Amniotic epithelial cell (primary cell): ENCODE measurements around the gene STC2.

Experiments used
- DNase-seq: peaks from one replicate; pipeline ENCODE4 v3.0.0-alpha.2; 2010; ENCODE audit warnings: low read depth

The STC2 gene

GRCh38 chr5:173314166-173314952 lies 13.9 kb downstream of the STC2 start:
- no peak for DNase-seq

DNA sequence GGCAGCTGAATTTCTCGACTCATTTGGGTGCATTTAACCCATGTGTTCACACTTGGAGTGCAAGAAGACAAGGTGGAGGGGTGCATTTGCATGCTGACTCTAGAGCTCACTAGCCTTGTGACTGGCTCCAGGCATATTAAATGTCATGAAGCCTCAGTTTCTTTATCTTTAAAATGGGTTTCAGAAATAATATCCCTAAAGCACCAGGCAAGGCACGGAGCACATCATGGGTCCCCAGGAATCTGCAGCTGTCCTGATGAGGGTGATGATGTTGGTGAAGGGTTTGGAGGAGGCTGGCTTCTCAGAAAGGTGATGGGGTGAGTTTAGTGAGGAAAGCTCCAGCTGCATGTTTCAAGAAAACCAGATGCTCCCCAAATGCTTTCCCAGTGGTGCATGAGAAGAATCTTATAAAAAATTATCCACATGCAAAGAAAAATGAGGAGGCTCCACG lies 14.8 kb downstream of the STC2 start:
- DNase-seq = no peak

DNA sequence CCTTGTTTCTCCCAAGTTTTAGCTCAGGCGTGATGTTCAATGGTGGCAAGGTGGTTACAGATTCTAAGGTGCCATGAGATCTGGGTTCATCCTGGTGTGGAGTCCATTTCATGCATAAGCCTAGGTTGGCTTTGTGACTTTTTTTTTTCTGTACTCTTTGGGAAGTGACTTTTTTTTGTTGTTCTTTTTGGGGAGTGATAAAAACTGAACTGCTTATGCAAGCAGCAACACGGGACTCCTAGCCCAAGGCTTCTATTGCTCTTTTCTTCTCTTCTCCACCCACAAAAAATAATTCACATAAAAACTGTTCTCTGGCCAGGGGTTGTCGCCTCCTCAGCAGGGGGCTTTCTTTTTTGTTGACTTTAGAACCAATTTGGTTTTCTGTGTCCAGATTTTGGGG lies 15.4 kb downstream of the STC2 start:
- DNase-seq = no peak

- no peak for DNase-seq
These were observed 16.2 kb downstream of the STC2 start for GRCh38 chr5:173311818-173312585.

DNA sequence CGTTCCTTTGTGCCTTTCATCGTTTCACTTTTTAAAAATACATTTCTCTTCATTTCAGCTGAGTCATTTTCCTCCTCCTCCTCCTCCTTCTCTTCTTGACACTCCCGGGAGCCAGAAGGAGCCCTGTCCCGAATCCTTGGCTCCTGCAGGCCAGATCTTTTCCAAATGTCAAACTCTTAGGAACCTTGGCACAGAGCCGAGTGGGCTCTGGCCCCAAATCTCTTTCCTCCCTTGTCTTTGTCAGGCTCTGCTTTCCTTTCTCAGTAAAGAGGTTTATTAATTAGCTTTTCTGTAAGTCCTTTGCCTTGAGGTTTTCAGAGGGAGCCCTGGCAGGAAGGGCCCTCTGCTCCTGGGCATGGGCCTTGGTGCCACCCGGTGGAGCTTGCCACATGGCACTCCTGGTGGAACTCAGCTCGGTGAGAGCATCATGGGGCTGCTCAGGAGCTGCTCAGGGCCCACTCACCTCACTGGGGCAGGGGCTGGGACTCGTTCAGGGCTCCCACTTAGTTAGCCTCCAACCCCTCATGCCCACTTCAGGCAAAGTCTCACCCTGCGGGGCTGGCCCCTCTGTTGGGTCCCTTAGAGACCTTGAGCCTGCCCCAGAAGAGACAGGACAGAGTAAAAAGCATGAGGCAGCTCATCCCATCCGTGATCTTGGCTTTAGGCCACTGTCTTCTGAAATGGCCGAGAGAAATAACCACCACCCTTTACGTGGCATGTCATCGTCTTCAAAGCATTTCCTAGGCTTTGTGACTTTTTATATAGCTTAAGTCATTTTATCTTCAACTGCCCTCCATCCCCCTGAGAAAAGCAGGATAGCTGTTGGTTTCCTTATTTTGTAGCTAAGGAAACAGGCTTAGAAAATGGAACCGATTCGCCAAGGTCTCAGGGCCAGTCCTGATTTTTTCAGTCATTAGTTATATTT lies 17.1 kb downstream of the STC2 start:
- DNase-seq = no peak

DNA sequence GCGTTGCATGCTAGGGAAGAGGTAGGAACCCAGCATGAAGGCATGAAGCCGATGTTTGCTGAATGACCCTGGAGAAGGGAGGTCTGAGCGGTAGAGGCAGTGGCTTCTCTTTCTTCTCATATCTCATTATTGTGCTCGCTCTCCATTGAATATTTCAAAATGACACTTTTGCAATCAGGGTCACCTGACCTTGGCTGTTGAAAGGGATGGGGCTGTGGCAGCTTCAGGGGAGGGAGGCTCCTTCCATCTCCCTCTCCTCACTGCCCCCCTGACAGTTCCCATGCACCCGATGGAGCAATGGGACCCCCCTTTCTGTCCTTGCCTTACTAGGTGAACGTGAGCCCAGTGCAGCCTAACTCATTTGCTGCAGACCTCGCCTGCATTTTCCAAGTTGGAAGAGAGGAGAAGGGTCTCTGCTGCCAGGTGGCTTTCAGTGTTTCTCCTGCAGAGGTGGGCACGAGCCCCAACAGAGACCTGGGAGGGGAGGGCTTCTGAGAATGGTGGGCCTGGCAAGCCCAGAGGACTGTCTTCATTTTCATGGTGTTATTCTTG lies 17.9 kb downstream of the STC2 start:
- no peak for DNase-seq

GRCh38 chr5:173309731-173310130 lies 18.5 kb downstream of the STC2 start:
- DNase-seq = no peak

- no peak for DNase-seq
These were observed 20.0 kb downstream of the STC2 start for GRCh38 chr5:173308226-173308625.

GRCh38 chr5:173307695-173308094 lies 20.5 kb downstream of the STC2 start:
- no peak for DNase-seq

- DNase-seq = no peak
These were observed 21.5 kb downstream of the STC2 start for GRCh38 chr5:173306695-173307094.

GRCh38 chr5:173304591-173304988 lies 23.6 kb downstream of the STC2 start:
- DNase-seq = no peak

DNA sequence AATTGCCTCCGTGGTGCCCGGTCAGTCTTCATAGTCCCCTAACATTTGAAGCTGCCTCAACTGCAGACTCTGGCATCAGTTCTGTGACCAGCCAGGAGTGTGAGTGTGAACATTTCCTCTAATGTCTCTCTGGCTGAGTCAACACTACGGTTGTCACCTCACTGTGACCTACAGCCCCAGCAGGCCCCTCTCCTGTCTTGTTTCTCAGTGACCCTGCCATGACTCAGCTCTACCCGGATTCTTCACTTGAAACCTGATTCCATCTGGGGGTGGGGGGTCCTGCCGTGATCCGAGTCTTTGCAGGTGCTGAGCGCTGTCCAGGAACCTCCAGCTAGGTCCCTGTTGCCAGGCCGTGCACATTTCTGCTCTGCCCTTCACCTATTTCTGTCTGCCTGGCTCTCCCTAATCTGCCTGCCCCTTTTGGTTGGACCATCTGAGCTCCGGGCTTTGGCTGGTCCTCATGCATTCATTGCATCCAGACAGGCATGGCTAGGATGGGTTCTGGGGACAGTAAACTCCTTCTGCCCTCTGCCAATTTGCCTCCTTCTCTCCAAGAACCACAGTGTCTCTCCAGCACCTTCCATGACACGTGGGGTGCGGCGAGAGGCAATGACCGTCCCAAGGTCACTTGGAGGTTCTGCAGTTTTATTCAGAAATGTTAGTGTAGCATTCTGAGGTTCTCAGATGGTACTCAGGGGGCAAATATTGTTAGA lies 24.2 kb downstream of the STC2 start:
- no peak for DNase-seq

- DNase-seq = peak; percentile 79
These were observed 25.6 kb downstream of the STC2 start for GRCh38 chr5:173302546-173303155.

DNA sequence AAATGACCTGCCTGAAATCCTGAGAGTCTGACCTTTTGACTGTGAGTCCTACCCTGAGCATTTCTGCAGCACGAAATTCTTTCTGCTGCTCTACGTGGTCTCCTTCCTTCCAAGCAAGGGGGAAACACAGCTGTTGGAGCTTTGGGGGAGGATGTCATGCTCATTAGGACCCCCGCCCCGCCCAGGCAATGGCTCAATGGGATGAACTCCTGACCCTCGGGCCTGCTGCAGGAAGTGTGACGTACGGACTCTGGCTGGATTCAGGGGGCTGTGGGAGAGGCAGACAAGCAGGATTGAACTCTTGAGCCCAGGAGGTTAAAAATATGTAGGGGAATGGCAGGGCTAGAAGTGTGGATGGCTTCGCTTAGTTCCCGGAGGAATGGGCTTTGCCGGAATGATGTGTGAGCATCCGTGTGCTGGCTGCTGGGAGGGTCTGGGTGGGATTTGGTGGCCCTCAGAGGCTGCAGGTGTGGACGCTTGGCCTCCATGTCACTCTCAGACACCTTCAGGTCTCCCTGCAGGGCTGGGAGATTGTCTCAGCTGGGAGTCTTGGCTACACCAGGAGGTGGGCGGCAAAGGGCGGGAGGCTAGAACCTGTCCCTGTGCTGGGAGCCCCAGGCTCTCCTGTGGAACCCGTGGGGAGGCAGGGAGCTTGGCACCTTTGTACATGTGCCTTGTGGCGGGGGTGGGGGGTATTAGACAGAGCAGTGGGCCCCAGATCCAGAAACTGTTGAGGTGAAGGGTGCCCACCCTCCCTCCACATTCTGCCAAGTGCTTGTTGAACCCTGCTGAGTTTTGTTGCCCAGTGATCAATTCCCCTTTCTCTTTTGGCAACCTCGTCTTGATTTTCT lies 26.3 kb downstream of the STC2 start:
- DNase-seq = no peak

DNA sequence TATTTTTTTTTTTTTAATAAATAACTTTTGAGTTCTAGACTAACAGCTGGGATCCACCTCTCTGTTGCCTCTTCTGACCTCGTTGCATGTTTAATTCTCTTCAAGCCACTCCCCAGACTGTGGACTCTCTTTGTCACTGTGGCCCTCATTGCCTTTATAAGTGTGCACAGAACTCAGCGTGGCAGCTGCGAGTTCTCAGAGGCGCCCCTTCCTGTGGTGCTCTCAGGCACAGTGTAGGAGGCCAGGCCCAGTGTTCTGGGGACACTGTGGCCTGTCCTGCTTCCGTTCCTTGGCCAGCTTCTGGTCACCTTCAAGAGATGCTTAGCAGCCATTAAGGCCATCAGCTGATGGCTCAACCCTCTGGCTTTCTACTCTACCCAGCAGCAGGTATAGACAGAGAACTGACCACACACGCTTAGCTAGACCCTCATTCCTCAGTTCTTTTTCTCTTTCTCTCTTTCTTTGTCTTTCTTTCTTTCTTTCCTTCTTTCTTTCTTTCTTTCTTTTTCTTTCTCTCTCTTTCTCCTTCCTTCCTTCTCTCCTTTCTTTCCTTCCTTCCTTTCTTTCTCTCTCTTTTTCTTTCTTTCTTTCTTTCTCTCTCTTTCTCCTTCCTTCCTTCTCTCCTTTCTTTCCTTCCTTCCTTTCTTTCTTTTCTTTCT lies 27.7 kb downstream of the STC2 start:
- DNase-seq = no peak

GRCh38 chr5:173299820-173300219 lies 28.4 kb downstream of the STC2 start:
- DNase-seq = no peak

GRCh38 chr5:173298213-173298926 lies 29.8 kb downstream of the STC2 start:
- DNase-seq = no peak

DNA sequence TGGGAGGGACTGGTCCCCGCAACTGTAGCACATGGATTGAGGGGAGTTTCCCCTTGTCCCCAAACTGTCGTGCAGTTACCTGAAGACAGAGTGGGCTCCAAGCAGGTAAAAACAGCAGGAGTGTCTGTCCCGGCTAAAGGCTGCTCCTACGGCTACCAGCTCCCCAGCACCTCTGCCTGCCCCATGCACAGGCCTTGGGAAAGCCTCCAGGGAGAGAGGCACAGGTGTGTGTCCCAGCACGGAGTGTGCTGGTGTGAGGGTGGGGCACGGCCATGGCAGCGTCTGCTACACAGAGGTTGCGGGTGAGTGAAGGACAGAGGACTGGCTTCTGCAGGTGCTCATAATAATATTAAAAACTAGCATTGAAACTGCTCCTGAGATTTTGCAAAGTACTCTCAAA lies 30.4 kb downstream of the STC2 start:
- DNase-seq = no peak
